Upper lobe of left lung (tissue), 6 donors: ENCODE results near the gene WFDC5. TPM values are rescaled to one million over a fixed set of nuclear protein-coding genes. Genes with fewer than 3 reads are reported as not detected.

Experiments
- ATAC-seq, 2 donors: fragments of 200-7000 bp; cut with Tn5 transposase; one replicate each; pipeline ENCODE4 v1.9.1; 2022; ENCODE audit warnings: mild to moderate bottlenecking in 2 of 2, moderate library complexity in 2 of 2; ENCODE audit not compliant: low FRiP score in 2 of 2
- DNase-seq, 2 donors: peaks; one replicate each; pipeline ENCODE4 v3.0.0-alpha.2; 2019 to 2020
- H3K27ac ChIP-seq, 4 donors: fragments of 200-600 bp; sonication (generic); one replicate each; pipeline ENCODE4 v1.5.1; 2016 to 2019
- H3K27me3 ChIP-seq, 4 donors: fragments of 200-600 bp; sonication (generic); one replicate each; pipeline ENCODE4 v1.5.1; 2017 to 2019
- H3K36me3 ChIP-seq, 4 donors: fragments of 200-600 bp; sonication (generic); one replicate each; pipeline ENCODE4 v1.5.1; 2016 to 2019
- H3K4me1 ChIP-seq, 4 donors: fragments of 200-600 bp; sonication (generic); one replicate each; pipeline ENCODE4 v1.5.1; 2018 to 2019
- H3K4me3 ChIP-seq, 4 donors: fragments of 200-600 bp; sonication (generic); one replicate each; pipeline ENCODE4 v1.5.1; 2017 to 2019; ENCODE audit warnings: mild to moderate bottlenecking in 2 of 4, moderate library complexity in 1 of 4
- H3K9me3 ChIP-seq, 4 donors: fragments of 200-600 bp; sonication (generic); one replicate each; pipeline ENCODE4 v1.5.1; 2018 to 2019
- CTCF ChIP-seq, 6 experiments: fragments of 450-650 bp in 4 of 6; fragments of 200-600 bp in 2 of 6; sonication (generic) in 2 of 6; IDR thresholded peaks; one replicate each; pipeline ENCODE4 v1.5.1; 2016 to 2019; ENCODE audit warnings: antibody characterized with exemption in 6 of 6
- EP300 ChIP-seq, 4 donors: sonication (generic); formaldehyde crosslinking; IDR thresholded peaks; one replicate each; pipeline ENCODE4 v1.5.1; 2017; ENCODE audit warnings: antibody characterized with exemption in 4 of 4, control low read depth in 2 of 4
- POLR2A ChIP-seq, 4 donors: fragments of 450-650 bp; IDR thresholded peaks; one replicate each; pipeline ENCODE4 v1.5.1; 2016 to 2017; ENCODE audit warnings: antibody characterized with exemption in 4 of 4, mild to moderate bottlenecking in 2 of 4
- POLR2AphosphoS5 ChIP-seq, 2 donors: sonication (generic); formaldehyde crosslinking; IDR thresholded peaks; one replicate each; pipeline ENCODE4 v1.5.1; 2017; ENCODE audit warnings: antibody characterized with exemption in 2 of 2
- WGBS, 2 donors: methylation state at CpG; one replicate each; pipeline ENCODE4 v1.1.5; 2017 to 2018; 5-methylcytosine and 5-hydroxymethylcytosine counted together
- total RNA-seq, 6 donors: library from RNA; depleted of rRNA in 4 of 6; stranded (reverse); fragments of >200 nt in 4 of 6; gene quantifications; one replicate each; pipeline versions ENCODE4 v1.1.0 to v1.2.1, GENCODE V29; 2016 to 2021
- donor health status: DM: no; HTN: no; CAD: no; lungs with moderate emphysema.
- donor health status: DM: no; HTN: yes; CAD: no; lungs with severe emphysema.

WFDC5 gene
- total RNA-seq, 6 donors from 2014 or later, result 0.57 to 2.0 TPM; not detected in 4

- H3K27ac ChIP-seq, result no peak within 1 kb of the TSS
- H3K9me3 ChIP-seq, result no peaks in the 10 kb centered on the region
- DNase-seq (no peak), ATAC-seq (no peak)
- no peaks in the 10 kb centered on the region for H3K27me3 ChIP-seq
- peaks cover 0 to 5% (median 0%) of the 10 kb centered on the region in 4 donors for H3K4me1 ChIP-seq
- TF ChIP-seq POLR2A (IDR thresholded peaks at IDR 0.05), result no peak
- TF ChIP-seq EP300 (IDR thresholded peaks at IDR 0.05), result no peak
- TF ChIP-seq POLR2AphosphoS5 (IDR thresholded peaks at IDR 0.05), result no peak
- no peak for TF ChIP-seq CTCF (IDR thresholded peaks at IDR 0.05)
- no peak within 1 kb of the TSS for H3K4me3 ChIP-seq
- WGBS, 2 donors, result 87 to 96% methylated on average over 5 to 6 of the region's 6 CpGs
- H3K36me3 ChIP-seq, result no peaks in the 10 kb centered on the region
Measured at GRCh38 chr20:45124365-45124764, 9.4 kb upstream of the WFDC5 start, which contains the start of gene WFDC12. WFDC12 (minus strand) TSS chr20:45124465; CDS start chr20:45124447, 18 bp downstream.

- H3K27ac ChIP-seq, result no peak overlapping the region
- 88 to 95% methylated on average over 2 of the region's 2 CpGs for WGBS, 2 donors
- TF ChIP-seq CTCF (IDR thresholded peaks at IDR 0.05), result no peak
- no peak for TF ChIP-seq POLR2A (IDR thresholded peaks at IDR 0.05)
- no peak for TF ChIP-seq EP300 (IDR thresholded peaks at IDR 0.05)
- no peak for TF ChIP-seq POLR2AphosphoS5 (IDR thresholded peaks at IDR 0.05)
- no peak for ATAC-seq
- H3K27me3 ChIP-seq, result no peaks in the 10 kb centered on the region
- no peaks in the 10 kb centered on the region for H3K4me1 ChIP-seq
- DNase-seq, result no peak
- no peak overlapping the region for H3K4me3 ChIP-seq
- H3K9me3 ChIP-seq, result no peaks in the 10 kb centered on the region
- no peaks in the 10 kb centered on the region for H3K36me3 ChIP-seq
Measured at GRCh38 chr20:45121388-45121787, 6.4 kb upstream of the WFDC5 start.

- Histone ChIP-seq H3K9me3 (no peaks in the 10 kb centered on the region), H3K4me3 (no peak overlapping the region), H3K27ac (no peak overlapping the region), H3K36me3 (no peaks in the 10 kb centered on the region), H3K4me1 (no peaks in the 10 kb centered on the region), H3K27me3 (no peaks in the 10 kb centered on the region)
- 72 to 76% methylated on average over 2 of the region's 2 CpGs for WGBS, 2 donors
- DNase-seq, result no peak
- ATAC-seq, result no peak
- TF ChIP-seq EP300 (IDR thresholded peaks at IDR 0.05) (no peak), CTCF (IDR thresholded peaks at IDR 0.05) (no peak), POLR2AphosphoS5 (IDR thresholded peaks at IDR 0.05) (no peak), POLR2A (IDR thresholded peaks at IDR 0.05) (no peak)
Measured at GRCh38 chr20:45119556-45120266, 4.7 kb upstream of the WFDC5 start.

- Histone ChIP-seq H3K4me3 (no peak overlapping the region), H3K36me3 (no peaks in the 10 kb centered on the region), H3K4me1 (no peaks in the 10 kb centered on the region), H3K27ac (no peak overlapping the region), H3K9me3 (no peaks in the 10 kb centered on the region), H3K27me3 (no peaks in the 10 kb centered on the region)
- ATAC-seq, result no peak
- WGBS, 2 donors, result 84 to 86% methylated on average over 2 of the region's 2 CpGs
- no peak for TF ChIP-seq CTCF (IDR thresholded peaks at IDR 0.05)
- TF ChIP-seq POLR2A (IDR thresholded peaks at IDR 0.05), result no peak
- no peak for TF ChIP-seq POLR2AphosphoS5 (IDR thresholded peaks at IDR 0.05)
- TF ChIP-seq EP300 (IDR thresholded peaks at IDR 0.05), result no peak
- no peak for DNase-seq
Measured at GRCh38 chr20:45118028-45118427, 3.1 kb upstream of the WFDC5 start.

- WGBS, 2 donors, result 60 to 68% methylated on average over 4 of the region's 4 CpGs
- no peaks in the 10 kb centered on the region for H3K27me3 ChIP-seq
- no peak for TF ChIP-seq EP300 (IDR thresholded peaks at IDR 0.05)
- no peak for TF ChIP-seq POLR2AphosphoS5 (IDR thresholded peaks at IDR 0.05)
- TF ChIP-seq CTCF (IDR thresholded peaks at IDR 0.05), result no peak
- no peak for TF ChIP-seq POLR2A (IDR thresholded peaks at IDR 0.05)
- no peaks in the 10 kb centered on the region for H3K9me3 ChIP-seq
- ATAC-seq (no peak), DNase-seq (no peak)
- no peaks in the 10 kb centered on the region for H3K4me1 ChIP-seq
- no peaks in the 10 kb centered on the region for H3K36me3 ChIP-seq
- no peak overlapping the region for H3K27ac ChIP-seq
- H3K4me3 ChIP-seq, result no peak overlapping the region
Measured at GRCh38 chr20:45117581-45117980, 2.6 kb upstream of the WFDC5 start.
